Liver (tissue), 9 donors: ENCODE measurements around the gene JPT1. TPM values are rescaled to one million over a fixed set of nuclear protein-coding genes. Genes with fewer than 3 reads are reported as not detected.

Source experiments
- DNase-seq: peaks from one replicate; pipeline ENCODE4 v3.0.0-alpha.2; 2017; ENCODE audit warnings: low spot score
- H3K27ac ChIP-seq, 2 donors: one replicate each; pipeline ENCODE4 v1.7.0; 2013; ENCODE audit warnings: inconsistent platforms in 2 of 2, low read length in 2 of 2, control low read depth in 1 of 2, low read depth in 1 of 2, mild to moderate bottlenecking in 1 of 2
- H3K27me3 ChIP-seq, 4 donors: one replicate each; pipeline versions ENCODE4 v1.6.1 to v1.7.0; 2013; ENCODE audit warnings: low read length in 3 of 4, inconsistent platforms in 1 of 4, mild to moderate bottlenecking in 1 of 4, moderate library complexity in 1 of 4; ENCODE audit not compliant: control insufficient read depth in 4 of 4, insufficient read depth in 4 of 4
- H3K36me3 ChIP-seq, 4 donors: one replicate each; pipeline versions ENCODE4 v1.6.1 to v1.7.0; 2013; ENCODE audit warnings: low read length in 3 of 4, mild to moderate bottlenecking in 3 of 4, low read depth in 1 of 4, moderate library complexity in 1 of 4; ENCODE audit not compliant: control insufficient read depth in 4 of 4, insufficient read depth in 3 of 4
- H3K4me1 ChIP-seq, 4 donors: one replicate each; pipeline versions ENCODE4 v1.6.1 to v1.7.0; 2013; ENCODE audit warnings: low read length in 3 of 4, mild to moderate bottlenecking in 3 of 4, moderate library complexity in 1 of 4; ENCODE audit not compliant: control insufficient read depth in 4 of 4, insufficient read depth in 4 of 4
- H3K4me3 ChIP-seq, 3 donors: one replicate each; pipeline versions ENCODE4 v1.6.1 to v1.7.0; 2013; ENCODE audit warnings: low read length in 3 of 3, control low read depth in 1 of 3, low read depth in 1 of 3, mild to moderate bottlenecking in 1 of 3
- H3K9ac ChIP-seq, 2 donors: one replicate each; pipeline ENCODE4 v1.7.0; 2013; ENCODE audit warnings: low read length in 2 of 2, mild to moderate bottlenecking in 2 of 2, moderate library complexity in 2 of 2, control low read depth in 1 of 2, low read depth in 1 of 2
- H3K9me3 ChIP-seq, 4 donors: one replicate each; pipeline versions ENCODE4 v1.6.1 to v1.7.0; 2013; ENCODE audit warnings: low read length in 3 of 4; ENCODE audit not compliant: control insufficient read depth in 4 of 4
- ATF3 ChIP-seq: IDR thresholded peaks from 2 replicates; pipeline ENCODE4 v1.6.1; 2016; ENCODE audit warnings: antibody characterized with exemption
- CTCF ChIP-seq: fragments of 150-350 bp; IDR thresholded peaks from 2 replicates; pipeline ENCODE4 v1.5.1; 2017; ENCODE audit warnings: improper control_type of control experiment, low read depth, low read length; ENCODE audit not compliant: missing input control
- EGR1 ChIP-seq, 2 donors: IDR thresholded peaks; 2 replicates each; pipeline ENCODE4 v1.6.1; 2016 to 2018; ENCODE audit warnings: antibody characterized with exemption in 2 of 2, low read depth in 2 of 2
- FOXA1 ChIP-seq: IDR thresholded peaks from 2 replicates; pipeline ENCODE4 v1.6.1; 2016; ENCODE audit warnings: antibody characterized with exemption
- FOXA2 ChIP-seq: IDR thresholded peaks from 2 replicates; pipeline ENCODE4 v1.6.1; 2016; ENCODE audit warnings: antibody characterized with exemption
- GABPA ChIP-seq, 2 donors: IDR thresholded peaks in 1 of 2; conservative IDR thresholded peaks in 1 of 2; 2 replicates each; pipeline ENCODE4 v1.6.1; 2016; ENCODE audit warnings: antibody characterized with exemption in 2 of 2, mild to moderate bottlenecking in 1 of 2, moderate library complexity in 1 of 2
- HNF4A ChIP-seq, 2 donors: conservative IDR thresholded peaks; 2 replicates each; pipeline ENCODE4 v1.6.1; 2016; ENCODE audit warnings: antibody characterized with exemption in 2 of 2, mild to moderate bottlenecking in 2 of 2
- HNF4G ChIP-seq: IDR thresholded peaks from 2 replicates; pipeline ENCODE4 v1.6.1; 2016; ENCODE audit warnings: antibody characterized with exemption
- JUND ChIP-seq, 2 donors: IDR thresholded peaks; 2 replicates each; pipeline ENCODE4 v1.6.1; 2016; ENCODE audit warnings: antibody characterized with exemption in 2 of 2
- MAX ChIP-seq: IDR thresholded peaks from 2 replicates; pipeline ENCODE4 v1.6.1; 2016; ENCODE audit warnings: antibody characterized with exemption
- RAD21 ChIP-seq, 2 donors: IDR thresholded peaks; 2 replicates each; pipeline ENCODE4 v1.6.1; 2016; ENCODE audit warnings: antibody characterized with exemption in 2 of 2, mild to moderate bottlenecking in 2 of 2
- REST ChIP-seq: IDR thresholded peaks from 2 replicates; pipeline ENCODE4 v1.6.1; 2016; ENCODE audit warnings: antibody characterized with exemption, mild to moderate bottlenecking
- RXRA ChIP-seq, 2 donors: IDR thresholded peaks; 2 replicates each; pipeline ENCODE4 v1.6.1; 2017 to 2018; ENCODE audit warnings: antibody characterized with exemption in 2 of 2, mild to moderate bottlenecking in 1 of 2
- SP1 ChIP-seq: IDR thresholded peaks from 2 replicates; pipeline ENCODE4 v1.6.1; 2018; ENCODE audit warnings: antibody characterized with exemption, mild to moderate bottlenecking
- TAF1 ChIP-seq: conservative IDR thresholded peaks from 2 replicates; pipeline ENCODE4 v1.6.1; 2016; ENCODE audit warnings: antibody characterized with exemption, mild to moderate bottlenecking
- WGBS: extraction: QIAGEN DNeasy Blood & Tissue Kit; methylation state at CpG from one replicate; pipeline ENCODE4 v1.1.7; 2013; 5-methylcytosine and 5-hydroxymethylcytosine counted together
- polyA plus RNA-seq, 2 donors: library from polyadenylated mRNA; stranded (reverse) in 1 of 2; unstranded in 1 of 2; fragments of 200-250 nt in 1 of 2; fragments of >200 nt in 1 of 2; fragmentation: Nextera tagmentation in 1 of 2; extraction: Ambion mirVana in 1 of 2; gene quantifications; one replicate each; pipeline versions ENCODE4 v1.2.1 to v1.2.3, GENCODE V29; 2013 to 2015
- total RNA-seq, 2 donors: library from RNA; depleted of rRNA; stranded (reverse); fragments of >200 nt; gene quantifications; one replicate each; pipeline ENCODE4 v1.2.3, GENCODE V29; 2014
- TF ChIP-seq, protein P1 (sequence below): IDR thresholded peaks from 2 replicates; pipeline ENCODE4 v1.6.1; 2016; ENCODE audit warnings: antibody characterized with exemption
- donor health status: healthy.
- donor health status: healthy.
- donor health status: healthy.
- donor health status: healthy.
- donor health status: healthy.

Gene JPT1
- total and polyA plus RNA-seq, 4 donors: 20.5 to 47.8 (median 43.9) TPM

DNA sequence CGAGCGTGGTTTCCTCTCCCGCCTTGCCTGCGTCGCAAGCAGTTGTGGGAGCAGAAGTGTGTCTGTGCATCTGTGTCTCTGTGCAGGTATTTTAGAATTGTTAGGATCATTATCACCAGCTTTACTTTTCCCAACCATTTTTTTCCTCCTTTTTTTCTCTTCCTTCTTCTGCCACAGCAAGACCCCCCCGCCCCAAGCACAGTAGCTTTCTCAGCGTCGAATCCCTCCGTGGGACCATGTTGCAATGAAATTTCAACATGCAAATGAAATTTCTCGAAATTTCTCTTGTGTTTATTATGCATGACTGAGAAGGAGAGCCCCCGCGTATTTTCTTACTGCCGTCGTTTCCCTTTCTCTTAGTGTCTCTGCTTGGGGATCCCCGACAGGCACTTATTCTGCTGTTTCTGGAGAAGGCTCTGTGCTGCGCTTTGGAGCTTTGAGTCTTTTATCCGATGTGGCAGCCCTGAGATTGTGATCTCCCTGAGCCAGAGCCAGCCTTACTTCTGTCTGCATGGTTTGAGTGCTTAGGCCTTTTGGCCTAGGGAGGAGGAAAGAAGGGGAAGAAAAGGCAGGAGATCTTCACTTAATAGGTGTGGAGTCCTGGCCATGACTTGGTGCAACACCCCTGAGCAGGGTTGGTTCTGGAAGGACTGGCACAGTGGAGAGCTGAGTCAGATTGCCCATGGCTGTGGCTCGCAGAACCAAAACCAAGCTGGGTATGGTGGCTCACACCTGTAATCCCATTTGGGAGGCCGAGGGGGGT lies 39.6 kb downstream of the JPT1 start:
- Histone ChIP-seq H3K9ac (peak overlapping the region in 1 of 2 donors; percentile 20), H3K4me3 (peak overlapping the region in 2 of 3 donors; percentile 35 to 48), H3K27ac (peak overlapping the region; percentile 40 to 71), H3K36me3 (no peaks in the 10 kb centered on the region), H3K4me1 (peaks cover 3 to 31% (median 21%) of the 10 kb centered on the region in 4 donors), H3K9me3 (no peaks in the 10 kb centered on the region), H3K27me3 (no peaks in the 10 kb centered on the region)
- TF ChIP-seq REST (no peak), FOXA1 (no peak), SP1 (no peak), HNF4G (no peak), FOXA2 (no peak), RXRA (IDR thresholded peaks at IDR 0.05) (no peak), ATF3 (no peak), GABPA (IDR thresholded peaks at IDR 0.05 in 1 of 2, conservative IDR thresholded peaks at IDR 0.05 in 1 of 2) (no peak), CTCF (no peak), JUND (IDR thresholded peaks at IDR 0.05) (no peak), HNF4A (conservative IDR thresholded peaks at IDR 0.05) (no peak), MAX (no peak), RAD21 (IDR thresholded peaks at IDR 0.05) (no peak), EGR1 (IDR thresholded peaks at IDR 0.05; ENCODE audit: low read depth in 2 of 2) (no peak), TAF1 (no peak)
- TF ChIP-seq, protein P1, sequence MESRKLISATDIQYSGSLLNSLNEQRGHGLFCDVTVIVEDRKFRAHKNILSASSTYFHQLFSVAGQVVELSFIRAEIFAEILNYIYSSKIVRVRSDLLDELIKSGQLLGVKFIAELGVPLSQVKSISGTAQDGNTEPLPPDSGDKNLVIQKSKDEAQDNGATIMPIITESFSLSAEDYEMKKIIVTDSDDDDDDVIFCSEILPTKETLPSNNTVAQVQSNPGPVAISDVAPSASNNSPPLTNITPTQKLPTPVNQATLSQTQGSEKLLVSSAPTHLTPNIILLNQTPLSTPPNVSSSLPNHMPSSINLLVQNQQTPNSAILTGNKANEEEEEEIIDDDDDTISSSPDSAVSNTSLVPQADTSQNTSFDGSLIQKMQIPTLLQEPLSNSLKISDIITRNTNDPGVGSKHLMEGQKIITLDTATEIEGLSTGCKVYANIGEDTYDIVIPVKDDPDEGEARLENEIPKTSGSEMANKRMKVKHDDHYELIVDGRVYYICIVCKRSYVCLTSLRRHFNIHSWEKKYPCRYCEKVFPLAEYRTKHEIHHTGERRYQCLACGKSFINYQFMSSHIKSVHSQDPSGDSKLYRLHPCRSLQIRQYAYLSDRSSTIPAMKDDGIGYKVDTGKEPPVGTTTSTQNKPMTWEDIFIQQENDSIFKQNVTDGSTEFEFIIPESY: no peak
- 50% methylated on average over 19 of the region's 19 CpGs for WGBS
- no peak for DNase-seq
